ENCODE data around the gene SYNE1.
"Not testable (repeated sequence)": the region's sequence is repeated elsewhere in the genome, so short reads cannot be mapped to it uniquely, and the experiment has no call there.

SYNE1 gene

DNA sequence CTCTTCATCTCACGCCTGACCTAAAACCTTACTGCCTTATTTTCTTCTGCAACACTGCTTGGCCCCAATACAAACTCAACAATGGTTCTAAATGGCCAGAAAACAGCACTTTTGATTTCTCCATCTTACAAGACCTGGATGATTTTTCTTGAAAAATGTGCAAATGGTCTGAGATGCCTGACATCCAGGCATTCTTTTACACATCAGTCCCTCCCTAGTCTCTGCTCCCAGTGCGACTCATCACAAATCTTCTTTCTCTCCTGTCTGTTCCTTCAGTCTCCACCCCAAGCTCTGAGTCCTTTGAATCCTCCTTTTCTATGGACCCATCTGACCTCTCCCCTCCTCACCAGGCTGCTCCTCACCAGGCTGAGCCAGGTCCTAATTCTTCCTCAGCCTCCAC lies 145.7 kb downstream of the SYNE1 start:
- not testable (repeated sequence) for DNase-seq (ENCODE audit: low read depth)

DNA sequence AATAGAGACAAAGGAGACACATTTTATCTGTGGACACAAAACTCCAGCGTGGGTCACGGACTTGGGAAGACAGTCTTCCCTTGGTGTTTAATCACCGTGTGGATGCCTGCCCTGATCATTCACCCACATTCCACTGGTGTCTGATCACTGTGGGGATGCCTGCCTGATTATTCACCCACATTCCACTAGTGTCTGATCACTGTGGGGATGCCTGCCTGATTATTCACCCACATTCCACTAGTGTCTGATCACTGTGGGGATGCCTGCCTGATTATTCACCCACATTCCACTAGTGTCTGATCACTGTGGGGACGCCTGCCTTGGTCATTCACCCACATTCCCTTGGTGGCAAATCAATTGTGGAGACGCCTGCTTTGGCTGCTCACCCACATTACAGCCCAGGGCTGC lies 146.2 kb downstream of the SYNE1 start:
- peak; percentile 30 for DNase-seq (ENCODE audit: low read depth)

DNA sequence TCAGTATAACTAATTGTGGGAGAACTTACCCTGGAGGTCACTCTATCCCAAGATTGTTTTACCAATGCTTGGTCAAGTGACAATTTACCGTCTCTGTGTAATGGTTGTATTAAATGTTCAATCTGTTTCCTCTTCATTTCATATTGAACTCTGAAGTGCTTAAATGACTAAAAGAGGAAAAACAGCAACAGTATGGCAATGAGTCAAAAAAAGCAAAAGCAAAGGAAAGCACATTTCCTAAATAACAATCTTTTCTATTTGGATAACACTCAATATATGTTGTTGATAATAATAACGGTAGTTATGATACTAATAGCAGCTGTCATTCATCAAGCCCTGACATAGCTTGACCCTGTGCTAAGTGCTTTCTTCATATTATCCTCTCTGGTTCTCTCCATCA lies 152.4 kb downstream of the SYNE1 start:
- DNase-seq (ENCODE audit: low read depth), result no peak

DNA sequence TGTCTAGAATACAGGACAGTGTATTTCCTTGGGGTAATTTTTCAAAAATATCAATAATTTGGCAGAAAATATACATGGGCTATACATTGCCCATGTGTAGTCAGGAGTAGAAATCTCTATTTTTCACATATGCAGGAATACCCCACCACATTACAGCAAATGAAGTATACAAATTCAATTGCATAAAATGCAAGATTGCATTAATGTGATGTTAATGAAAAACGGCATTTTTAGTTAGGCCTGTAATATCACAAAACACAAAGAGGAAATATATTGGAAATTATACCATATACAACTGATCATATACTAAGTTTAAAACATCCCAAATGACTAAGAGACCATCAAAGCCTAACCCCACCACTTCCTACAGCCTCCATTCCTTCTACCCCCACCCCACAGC lies 154.9 kb downstream of the SYNE1 start:
- no peak for DNase-seq (ENCODE audit: low read depth)

DNA sequence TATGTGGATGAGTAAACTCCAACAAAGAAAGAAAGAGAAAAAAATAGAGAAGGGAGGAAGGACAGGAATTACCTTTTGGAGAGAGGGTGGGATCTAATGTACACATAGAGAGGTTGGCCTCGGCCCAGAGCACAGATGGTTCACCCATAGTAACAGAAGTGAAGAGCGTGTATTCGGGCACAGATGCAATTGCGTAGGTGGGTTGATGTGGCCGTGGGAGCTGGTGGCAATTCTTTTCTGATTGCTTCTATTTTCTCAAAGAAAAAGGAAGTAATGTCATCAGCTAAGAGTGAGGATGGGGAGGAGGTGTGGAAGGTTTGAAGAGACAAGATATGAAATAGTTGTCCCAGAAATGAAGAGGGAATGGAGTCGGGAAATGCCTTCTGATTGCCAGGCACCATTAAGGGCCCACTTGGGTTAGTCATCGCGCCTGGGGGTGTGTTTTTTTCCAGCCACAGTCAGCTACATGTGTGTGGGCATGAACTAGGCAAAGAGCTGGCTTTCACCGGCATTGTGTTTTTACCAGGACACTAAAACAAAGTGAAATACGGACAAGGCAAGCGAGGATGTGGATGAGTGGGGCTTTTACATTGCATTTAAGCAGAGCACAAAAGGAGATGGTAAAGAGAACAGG lies 158.7 kb downstream of the SYNE1 start:
- no peak for DNase-seq (ENCODE audit: low read depth)

DNA sequence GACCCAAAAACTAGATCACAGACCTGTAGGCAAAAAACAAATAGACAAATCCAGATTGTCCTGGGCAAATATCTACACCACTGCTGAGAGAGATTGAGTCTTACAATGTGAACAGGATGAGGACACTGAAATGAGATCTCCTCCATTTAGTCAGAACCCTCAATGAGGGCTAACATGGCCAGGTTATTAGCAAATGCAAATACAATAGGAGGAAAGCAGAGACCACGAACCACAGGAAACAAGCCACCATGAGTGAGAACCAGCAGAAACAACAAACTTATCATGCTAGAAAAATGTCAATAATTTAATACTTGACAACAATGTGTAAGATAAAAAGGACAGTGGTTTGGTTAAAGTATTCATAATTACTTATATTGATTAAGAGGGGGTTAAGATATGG lies 162.8 kb downstream of the SYNE1 start:
- no peak for DNase-seq (ENCODE audit: low read depth)

DNA sequence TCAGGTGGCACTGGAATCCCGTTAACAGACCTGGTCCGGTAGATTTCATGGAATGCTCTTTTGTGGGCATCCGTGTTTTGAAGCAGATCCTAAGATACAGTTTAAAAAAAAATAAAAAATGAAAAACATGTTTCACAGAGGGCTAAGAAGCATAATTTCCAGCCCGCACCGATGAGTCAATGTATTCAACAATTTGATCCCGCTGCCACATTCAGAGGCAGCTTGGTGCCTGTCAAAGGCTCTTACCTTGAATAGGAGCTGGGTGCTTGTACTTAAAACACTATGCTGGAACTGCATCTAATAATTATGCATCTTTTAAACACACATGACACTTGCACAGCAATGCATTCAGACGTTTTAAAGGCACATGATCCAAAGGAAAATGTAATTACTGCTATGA lies 164.8 kb downstream of the SYNE1 start:
- no peak for DNase-seq (ENCODE audit: low read depth)

GRCh38 chr6:152471456-152472265 lies 165.5 kb downstream of the SYNE1 start:
- no peak for DNase-seq (ENCODE audit: low read depth)

GRCh38 chr6:152463164-152463563 lies 174.0 kb downstream of the SYNE1 start:
- DNase-seq (ENCODE audit: low read depth), result no peak

GRCh38 chr6:152462716-152463115 lies 174.4 kb downstream of the SYNE1 start:
- no peak for DNase-seq (ENCODE audit: low read depth)

DNA sequence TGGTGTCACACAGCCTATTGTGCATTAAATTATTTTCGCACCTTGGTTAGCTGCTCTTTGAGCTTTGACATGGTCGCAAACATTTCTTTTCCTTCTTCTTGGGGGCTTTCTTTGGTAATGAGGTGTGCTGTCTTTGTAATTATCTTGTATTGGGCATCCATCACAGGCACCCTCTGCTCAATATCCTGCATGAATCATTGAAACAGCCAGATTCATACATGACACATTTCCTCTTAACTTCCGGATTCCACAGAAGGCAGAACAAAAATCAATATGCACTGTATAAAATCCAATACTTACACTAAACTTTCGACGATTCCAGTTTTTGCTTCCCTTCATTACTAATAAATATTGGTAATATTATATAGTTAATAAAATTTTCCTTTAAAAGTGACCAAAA lies 175.6 kb downstream of the SYNE1 start:
- no peak for DNase-seq (ENCODE audit: low read depth)

GRCh38 chr6:152458648-152459644 lies 178.2 kb downstream of the SYNE1 start:
- DNase-seq (ENCODE audit: low read depth), result no peak

DNA sequence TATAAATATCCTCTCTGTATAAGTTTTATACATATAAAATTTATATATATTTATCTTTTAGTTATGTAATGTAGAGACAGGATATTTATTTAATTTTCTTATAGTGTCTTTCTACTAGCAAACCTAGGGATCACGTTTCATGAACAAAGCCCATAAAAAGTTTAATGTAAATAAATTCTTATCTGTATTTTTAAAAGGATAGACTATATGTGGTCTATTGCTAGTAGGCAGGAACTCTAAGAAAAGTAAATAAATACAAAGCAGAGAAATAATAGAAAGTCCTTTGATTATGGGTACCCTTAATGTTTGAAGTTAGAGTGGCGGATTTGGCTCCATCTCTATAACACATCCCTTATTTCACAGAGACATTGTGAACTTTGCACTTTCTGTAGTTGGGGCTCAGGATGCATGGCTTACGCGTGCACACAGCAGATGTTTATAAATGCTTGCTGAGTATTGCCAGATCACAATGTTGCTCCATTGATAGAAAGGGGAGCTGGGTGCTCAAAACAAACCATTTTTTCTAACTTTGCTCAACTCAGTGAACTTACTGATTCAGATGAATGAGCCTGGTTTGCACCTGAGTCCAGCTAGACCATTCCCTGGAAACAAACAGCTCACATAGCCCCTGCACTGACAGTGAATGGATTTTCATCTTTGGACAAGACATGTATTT lies 179.1 kb downstream of the SYNE1 start:
- DNase-seq (ENCODE audit: low read depth), result no peak

DNA sequence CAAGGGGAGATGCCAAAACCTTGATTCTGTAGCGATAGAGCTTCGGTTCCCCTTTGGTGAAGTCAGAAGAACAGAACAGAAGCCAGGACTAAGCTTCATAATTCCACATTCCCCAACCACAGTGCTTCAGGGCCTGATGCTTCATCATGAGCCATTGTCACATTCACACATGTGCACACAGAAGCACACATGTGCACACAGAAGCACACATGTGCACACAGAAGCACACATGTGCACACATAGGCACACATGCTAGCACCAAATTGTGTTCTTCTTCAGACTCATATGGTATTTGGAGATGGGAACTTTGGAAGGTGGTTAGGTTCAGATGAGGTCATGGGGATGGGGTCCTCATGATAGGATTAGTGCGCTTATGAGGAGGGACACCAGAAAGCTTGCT lies 183.2 kb downstream of the SYNE1 start:
- no peak for DNase-seq (ENCODE audit: low read depth)

DNA sequence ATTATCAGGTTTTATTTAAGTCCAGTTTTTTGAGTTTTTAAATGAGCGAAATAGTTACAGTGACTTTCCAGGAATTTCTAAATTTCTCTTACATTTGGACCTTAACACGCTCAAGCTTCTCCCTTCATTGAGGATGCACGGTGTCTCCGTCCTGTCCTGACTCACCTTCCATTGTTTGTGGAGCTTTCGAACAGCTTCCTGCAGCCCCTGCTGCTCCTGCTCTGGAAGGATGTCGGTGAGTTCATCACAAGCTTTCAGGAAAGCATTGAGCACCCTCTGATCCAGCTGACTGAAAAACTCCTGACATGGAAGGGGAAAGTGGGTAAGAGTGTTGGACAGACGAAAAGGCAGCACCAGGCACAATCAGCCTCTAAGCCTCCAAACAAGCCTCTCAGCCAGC lies 183.7 kb downstream of the SYNE1 start:
- no peak for DNase-seq (ENCODE audit: low read depth)

DNA sequence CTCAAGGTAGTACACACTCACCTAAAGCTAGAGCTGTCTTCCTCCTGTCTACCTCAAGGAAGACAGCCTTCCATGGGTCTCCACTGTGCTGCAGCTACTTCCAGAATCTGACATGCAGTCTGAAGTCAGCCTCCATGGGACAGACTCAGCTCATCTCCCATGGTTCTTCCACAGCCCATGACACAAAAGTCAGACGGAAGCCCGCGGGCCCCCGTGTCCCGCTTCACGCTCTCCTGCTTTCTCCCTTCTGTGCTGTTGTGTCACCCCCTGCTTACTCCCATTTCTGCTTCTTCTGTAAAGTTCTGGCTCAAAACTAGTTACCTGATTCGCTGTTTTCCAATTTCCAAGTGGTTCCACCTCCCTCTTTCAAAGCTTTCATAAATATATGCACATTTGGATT lies 184.5 kb downstream of the SYNE1 start:
- DNase-seq (ENCODE audit: low read depth), result no peak

DNA sequence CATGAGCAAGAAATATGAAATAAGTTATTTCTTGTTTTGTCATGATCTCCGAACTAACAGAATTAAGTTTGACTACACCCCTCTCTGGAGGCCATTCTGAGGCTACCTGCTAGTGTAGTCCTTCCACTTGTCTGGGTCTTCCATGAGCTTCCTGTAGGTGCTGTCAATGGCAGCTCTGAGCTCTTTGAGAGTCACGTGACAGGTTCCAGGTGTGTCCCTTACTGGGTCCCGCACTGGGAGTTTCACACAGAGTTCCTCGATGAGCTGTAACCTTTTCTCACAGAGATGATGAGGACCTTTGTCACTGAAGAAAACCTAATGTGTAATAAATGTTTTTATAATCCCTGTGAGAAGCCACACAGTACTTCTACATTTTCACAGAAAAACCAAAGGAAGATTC lies 186.6 kb downstream of the SYNE1 start:
- DNase-seq (ENCODE audit: low read depth), result no peak

DNA sequence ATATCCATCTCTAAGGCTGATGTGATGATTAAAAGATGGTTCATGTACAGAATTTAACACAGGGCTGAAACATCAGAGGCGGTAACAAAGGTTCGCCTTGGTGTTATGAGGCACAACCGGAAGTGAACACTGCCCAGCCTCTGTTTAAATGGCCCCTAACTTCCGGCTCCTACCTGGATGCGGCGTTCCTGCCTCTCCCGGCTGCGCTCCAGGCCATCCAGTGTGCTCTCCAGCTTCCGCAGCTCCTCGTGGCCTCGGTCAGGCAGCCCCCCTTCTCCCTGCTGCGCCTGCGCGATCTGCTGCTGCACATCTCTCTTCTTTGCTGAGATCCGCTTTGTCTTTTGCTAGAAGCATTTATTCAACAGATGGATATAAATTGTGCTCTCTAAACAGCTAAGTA lies 195.3 kb downstream of the SYNE1 start:
- no peak for DNase-seq (ENCODE audit: low read depth)

DNA sequence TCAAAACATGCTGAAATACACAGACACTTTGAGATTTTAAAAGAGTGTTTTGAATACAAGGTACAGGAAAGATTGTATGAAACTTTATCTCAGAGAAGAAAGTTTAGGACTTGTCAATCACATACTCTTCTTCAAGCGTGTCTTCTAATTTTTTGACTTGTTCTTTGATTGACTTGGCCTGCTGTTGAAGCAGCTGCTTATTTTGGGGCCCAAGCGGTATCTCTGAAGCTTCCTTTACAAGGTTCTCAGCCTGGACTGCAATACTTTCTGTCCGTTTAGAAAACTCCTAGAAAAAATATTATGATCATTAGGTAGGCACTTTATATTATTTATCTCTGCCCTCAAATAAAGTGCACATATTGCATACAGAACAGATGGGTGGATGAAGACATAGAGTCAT lies 201.3 kb downstream of the SYNE1 start:
- no peak for DNase-seq (ENCODE audit: low read depth)

GRCh38 chr6:152432758-152433157 lies 204.4 kb downstream of the SYNE1 start:
- no peak for DNase-seq (ENCODE audit: low read depth)

DNA sequence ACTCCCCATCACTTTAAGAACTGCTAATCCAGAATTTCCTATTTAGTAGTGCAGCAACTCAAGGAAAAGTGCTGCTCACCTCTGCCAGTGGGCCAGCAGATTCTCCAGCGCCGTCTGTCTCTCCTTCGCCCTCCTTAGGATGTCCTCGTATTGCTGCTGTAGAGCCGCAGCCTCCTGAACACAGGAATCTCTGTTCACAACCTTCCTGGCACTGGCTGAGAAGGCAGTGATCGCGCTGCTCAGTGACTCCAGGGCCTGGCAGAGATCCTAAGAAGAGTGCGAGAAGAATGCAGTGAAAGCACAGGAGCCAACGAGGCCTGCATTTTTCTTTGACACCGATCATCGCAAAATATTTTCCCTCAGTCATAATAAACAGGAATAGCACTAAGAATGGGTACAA lies 209.0 kb downstream of the SYNE1 start:
- DNase-seq (ENCODE audit: low read depth), result no peak

- DNase-seq (ENCODE audit: low read depth), result no peak
Measured at GRCh38 chr6:152426276-152426675, 210.9 kb downstream of the SYNE1 start.
